ENCODE results near the gene CLEC2D. TPM values are rescaled to one million over a fixed set of nuclear protein-coding genes. Genes with fewer than 3 reads are reported as not detected.

Gene CLEC2D
- total and polyA plus RNA-seq, 4 donors, result 0.16 to 3.7 (median 3.0) TPM

GRCh38 chr12:9640024-9640423 lies 29.5 kb upstream of the CLEC2D start:
- no peaks in the 10 kb centered on the region for H3K4me1 ChIP-seq (ENCODE audit: control insufficient read depth in 4 of 4, insufficient read depth in 4 of 4, low read length in 3 of 4)
- H3K9me3 ChIP-seq (ENCODE audit: control insufficient read depth in 4 of 4, low read length in 3 of 4), result no peaks in the 10 kb centered on the region
- H3K27me3 ChIP-seq (ENCODE audit: control insufficient read depth in 4 of 4, insufficient read depth in 4 of 4, low read length in 3 of 4), result no peaks in the 10 kb centered on the region
- no peak overlapping the region for H3K9ac ChIP-seq (ENCODE audit: low read depth in 1 of 2, low read length in 2 of 2)
- 90% methylated on average over 2 of the region's 2 CpGs for WGBS
- no peak for DNase-seq (ENCODE audit: low spot score)
- no peaks in the 10 kb centered on the region for H3K36me3 ChIP-seq (ENCODE audit: control insufficient read depth in 4 of 4, insufficient read depth in 3 of 4, low read depth in 1 of 4, low read length in 3 of 4)
- H3K27ac ChIP-seq (ENCODE audit: low read depth in 1 of 2, low read length in 2 of 2), result no peak overlapping the region
- no peak overlapping the region for H3K4me3 ChIP-seq (ENCODE audit: low read depth in 1 of 3, low read length in 3 of 3)
- TF ChIP-seq NR2F2 (IDR thresholded peaks at IDR 0.05), result no peak
- TF ChIP-seq ATF3 (IDR thresholded peaks at IDR 0.05), result no peak
- TF ChIP-seq GABPA (IDR thresholded peaks at IDR 0.05 in 1 of 2, conservative IDR thresholded peaks at IDR 0.05 in 1 of 2), result no peak
- no peak for TF ChIP-seq MAX (IDR thresholded peaks at IDR 0.05)
- TF ChIP-seq CTCF (IDR thresholded peaks at IDR 0.05; ENCODE audit: low read depth, low read length, missing input control), result no peak
- TF ChIP-seq FOXA1 (IDR thresholded peaks at IDR 0.05), result no peak
- no peak for TF ChIP-seq FOXA2 (IDR thresholded peaks at IDR 0.05)
- no peak for TF ChIP-seq RXRA (IDR thresholded peaks at IDR 0.05)
- TF ChIP-seq EGR1 (IDR thresholded peaks at IDR 0.05; ENCODE audit: low read depth in 2 of 2), result no peak
- TF ChIP-seq YY1 (IDR thresholded peaks at IDR 0.05), result no peak
- TF ChIP-seq JUND (IDR thresholded peaks at IDR 0.05), result no peak
- TF ChIP-seq HNF4A (conservative IDR thresholded peaks at IDR 0.05), result no peak
- TF ChIP-seq ZBTB33 (IDR thresholded peaks at IDR 0.05), result no peak
- no peak for TF ChIP-seq RAD21 (IDR thresholded peaks at IDR 0.05)
- TF ChIP-seq HNF4G (IDR thresholded peaks at IDR 0.05), result no peak

GRCh38 chr12:9642606-9643265 lies 26.8 kb upstream of the CLEC2D start:
- no peak overlapping the region for H3K9ac ChIP-seq (ENCODE audit: low read depth in 1 of 2, low read length in 2 of 2)
- no peaks in the 10 kb centered on the region for H3K27me3 ChIP-seq (ENCODE audit: control insufficient read depth in 4 of 4, insufficient read depth in 4 of 4, low read length in 3 of 4)
- H3K36me3 ChIP-seq (ENCODE audit: control insufficient read depth in 4 of 4, insufficient read depth in 3 of 4, low read depth in 1 of 4, low read length in 3 of 4), result no peaks in the 10 kb centered on the region
- WGBS, result 86% methylated on average over 15 of the region's 15 CpGs
- no peak overlapping the region for H3K4me3 ChIP-seq (ENCODE audit: low read depth in 1 of 3, low read length in 3 of 3)
- H3K27ac ChIP-seq (ENCODE audit: low read depth in 1 of 2, low read length in 2 of 2), result no peak overlapping the region
- peaks cover 0 to 3% (median 1%) of the 10 kb centered on the region in 4 donors for H3K4me1 ChIP-seq (ENCODE audit: control insufficient read depth in 4 of 4, insufficient read depth in 4 of 4, low read length in 3 of 4)
- DNase-seq (ENCODE audit: low spot score), result no peak
- TF ChIP-seq REST (IDR thresholded peaks at IDR 0.05) (no peak), CTCF (IDR thresholded peaks at IDR 0.05; ENCODE audit: low read depth, low read length, missing input control) (no peak), JUND (IDR thresholded peaks at IDR 0.05) (no peak), YY1 (IDR thresholded peaks at IDR 0.05) (no peak), ZBTB33 (IDR thresholded peaks at IDR 0.05) (no peak), HNF4G (IDR thresholded peaks at IDR 0.05) (no peak), NR2F2 (IDR thresholded peaks at IDR 0.05) (no peak), ATF3 (IDR thresholded peaks at IDR 0.05) (no peak), SP1 (IDR thresholded peaks at IDR 0.05) (no peak), FOXA1 (IDR thresholded peaks at IDR 0.05) (no peak), RAD21 (IDR thresholded peaks at IDR 0.05) (no peak), EGR1 (IDR thresholded peaks at IDR 0.05; ENCODE audit: low read depth in 2 of 2) (no peak), GABPA (IDR thresholded peaks at IDR 0.05 in 1 of 2, conservative IDR thresholded peaks at IDR 0.05 in 1 of 2) (no peak)
- no peaks in the 10 kb centered on the region for H3K9me3 ChIP-seq (ENCODE audit: control insufficient read depth in 4 of 4, low read length in 3 of 4)

Data from liver (tissue), 9 donors.